Measurements from ENCODE around the gene ZC3HAV1L.
"Not testable (repeated sequence)": the region's sequence is repeated elsewhere in the genome, so short reads cannot be mapped to it uniquely, and the experiment has no call there.

Gene ZC3HAV1L

GRCh38 chr7:139051655-139052054 is 15.8 kb upstream of the ZC3HAV1L start:
- DNase-seq: no peak

GRCh38 chr7:139049936-139050335 is 14.1 kb upstream of the ZC3HAV1L start:
- DNase-seq: no peak

- DNase-seq: no peak
Measured at GRCh38 chr7:139049111-139049510, 13.3 kb upstream of the ZC3HAV1L start.

GRCh38 chr7:139047970-139048369 is 12.1 kb upstream of the ZC3HAV1L start:
- DNase-seq: no peak

GRCh38 chr7:139046143-139046542 is 10.3 kb upstream of the ZC3HAV1L start:
- peak; percentile 48 for DNase-seq

GRCh38 chr7:139044813-139045794 is 9.3 kb upstream of the ZC3HAV1L start:
- no peak for DNase-seq

GRCh38 chr7:139043823-139044812 is 8.3 kb upstream of the ZC3HAV1L start:
- no peak for DNase-seq

GRCh38 chr7:139041378-139042085 is 5.7 kb upstream of the ZC3HAV1L start:
- peak; percentile 29 for DNase-seq

- no peak for DNase-seq
Measured at GRCh38 chr7:139038691-139039090, 2.8 kb upstream of the ZC3HAV1L start.

GRCh38 chr7:139036901-139037300 is 1.1 kb upstream of the ZC3HAV1L start:
- DNase-seq: no peak

GRCh38 chr7:139034855-139035585 is 822 bp downstream of the ZC3HAV1L start:
- peak; percentile 70 for DNase-seq

GRCh38 chr7:139034336-139034735 is 1.5 kb downstream of the ZC3HAV1L start:
- no peak for DNase-seq

- DNase-seq: no peak
Measured at GRCh38 chr7:139033346-139034114, 2.3 kb downstream of the ZC3HAV1L start.

- no peak for DNase-seq
Measured at GRCh38 chr7:139032473-139032872, 3.4 kb downstream of the ZC3HAV1L start.

GRCh38 chr7:139029353-139029752 is 6.5 kb downstream of the ZC3HAV1L start:
- DNase-seq: no peak

- DNase-seq: no peak
Measured at GRCh38 chr7:139026551-139026950, 9.3 kb downstream of the ZC3HAV1L start.

GRCh38 chr7:139025861-139026260 is 10.0 kb downstream of the ZC3HAV1L start:
- not testable (repeated sequence) for DNase-seq

GRCh38 chr7:139023076-139023475 is 12.8 kb downstream of the ZC3HAV1L start:
- no peak for DNase-seq

GRCh38 chr7:139022286-139022685 is 13.6 kb downstream of the ZC3HAV1L start:
- no peak for DNase-seq

- no peak for DNase-seq
Measured at GRCh38 chr7:139018910-139019309, 16.9 kb downstream of the ZC3HAV1L start.

- DNase-seq: peak; percentile 82
Measured at GRCh38 chr7:139016931-139017511, 18.8 kb downstream of the ZC3HAV1L start.
